HG02885 (cell line): ENCODE measurements around the gene ACTR1B.
"Not testable (repeated sequence)": the region's sequence is repeated elsewhere in the genome, so short reads cannot be mapped to it uniquely, and the experiment has no call there.

Experiments used
- ATAC-seq: cut with Tn5 transposase; IDR thresholded peaks from one replicate; pipeline ENCODE4 v1.9.1; 2021; ENCODE audit warnings: mild to moderate bottlenecking; ENCODE audit not compliant: unreplicated experiment, poor library complexity

ACTR1B gene

GRCh38 chr2:97691166-97691565 is 27.3 kb upstream of the ACTR1B start:
- ATAC-seq = no peak

GRCh38 chr2:97688062-97688827 is 24.4 kb upstream of the ACTR1B start:
- no peak for ATAC-seq

GRCh38 chr2:97687235-97687634 is 23.4 kb upstream of the ACTR1B start:
- not testable (repeated sequence) for ATAC-seq

- no peak for ATAC-seq
Measured at GRCh38 chr2:97678298-97678697, 14.5 kb upstream of the ACTR1B start.

- ATAC-seq = no peak
Measured at GRCh38 chr2:97677480-97677879, 13.6 kb upstream of the ACTR1B start.

GRCh38 chr2:97676620-97677019 is 12.8 kb upstream of the ACTR1B start:
- no peak for ATAC-seq

- no peak for ATAC-seq
Measured at GRCh38 chr2:97675430-97676113, 11.7 kb upstream of the ACTR1B start.

GRCh38 chr2:97673915-97674283 is 10.1 kb upstream of the ACTR1B start:
- no peak for ATAC-seq

GRCh38 chr2:97673182-97673914 is 9.5 kb upstream of the ACTR1B start:
- ATAC-seq = no peak

- not testable (repeated sequence) for ATAC-seq
Measured at GRCh38 chr2:97672606-97673140, 8.8 kb upstream of the ACTR1B start.

GRCh38 chr2:97671526-97671925 is 7.7 kb upstream of the ACTR1B start:
- ATAC-seq = no peak

- no peak for ATAC-seq
Measured at GRCh38 chr2:97670471-97670870, 6.6 kb upstream of the ACTR1B start.

- ATAC-seq = peak; percentile 46
Measured at GRCh38 chr2:97669448-97669847, 5.6 kb upstream of the ACTR1B start, which contains the start of gene C2orf92. Gene C2orf92, plus strand, starts transcription at chr2:97669713. Its CDS starts 76 bp downstream, at chr2:97669789.

- no peak for ATAC-seq
Measured at GRCh38 chr2:97664636-97664970, 759 bp upstream of the ACTR1B start.

- ATAC-seq = no peak
Measured at GRCh38 chr2:97663626-97663961, 250 bp downstream of the ACTR1B start.

- ATAC-seq = peak; percentile 44
Measured at GRCh38 chr2:97662895-97663625, 784 bp downstream of the ACTR1B start.

GRCh38 chr2:97662386-97662894 is 1.4 kb downstream of the ACTR1B start:
- ATAC-seq = no peak

- ATAC-seq = no peak
Measured at GRCh38 chr2:97661927-97662326, 1.9 kb downstream of the ACTR1B start.

- ATAC-seq = no peak
Measured at GRCh38 chr2:97660775-97661389, 3.0 kb downstream of the ACTR1B start.
